HCT116 (cell line): ENCODE results near the gene OSBPL5. TPM values are rescaled to one million over a fixed set of nuclear protein-coding genes. Genes with fewer than 3 reads are reported as not detected.

ENCODE experiments used
- ATAC-seq: fragments of 200-7000 bp; cut with Tn5 transposase; 2 replicates; pipeline ENCODE4 v1.9.1; 2020; ENCODE audit warnings: mild to moderate bottlenecking, moderate library complexity
- BruUV-seq: library from RNA; stranded (reverse); fragments of 400-500 nt; replicated peaks from 2 replicates; lab custom pipeline; 2021; lab: Mats Ljungman, UMichigan
- CTCF ChIA-PET: fragments of 300-600 bp; sonication (Branson Sonifier 250); formaldehyde crosslinking; loops from one replicate; lab custom pipeline; 2021; ENCODE audit warnings: antibody characterized with exemption; lab: Charles Lee
- POLR2A ChIA-PET: fragments of 300-600, 350-600 bp; sonication (Branson Sonifier 250); formaldehyde crosslinking; loops from one replicate; lab custom pipeline; 2021; ENCODE audit warnings: antibody characterized with exemption; lab: Charles Lee
- RAD21 ChIA-PET, 2 experiments: fragments of 300-600 bp; sonication (Branson Sonifier 250); formaldehyde crosslinking; loops; one replicate each; lab custom pipeline; 2023; ENCODE audit warnings: low total read pairs in 2 of 2; ENCODE audit not compliant: uncharacterized antibody in 2 of 2, unreplicated experiment in 2 of 2, low non-redundant PET in 1 of 2; lab: Charles Lee
- DNase-seq: peaks from one replicate; pipeline ENCODE4 v3.0.0-alpha.2; 2010; ENCODE audit warnings: low read depth, low spot score
- H2AFZ ChIP-seq: fragments of 200-600 bp; shearing (Covaris generic), sonication (generic); 2 replicates; pipeline ENCODE4 v1.6.1; 2017; ENCODE audit warnings: low read depth, mixed run types, mixed read lengths, antibody characterized with exemption, low read length; ENCODE audit not compliant: poor library complexity, severe bottlenecking
- H3K27ac ChIP-seq: 2 replicates; pipeline ENCODE4 v1.5.1; 2012; ENCODE audit warnings: low read depth, low read length
- H3K27me3 ChIP-seq: fragments of 200-600 bp; sonication (generic); 2 replicates; pipeline ENCODE4 v1.6.1; 2016; ENCODE audit warnings: mixed run types, low read length, mixed read lengths; ENCODE audit not compliant: insufficient read depth
- H3K36me3 ChIP-seq, 2 experiments: fragments of 200-500 bp in 1 of 2; fragments of 200-600 bp in 1 of 2; sonication (Bioruptor generic) in 1 of 2; sonication (generic) in 1 of 2; 2 replicates each; pipeline versions ENCODE4 v1.5.1 to v1.6.1; 2014 to 2016; ENCODE audit warnings: low read length in 2 of 2, inconsistent platforms in 1 of 2, mixed read lengths in 1 of 2, mixed run types in 1 of 2; ENCODE audit not compliant: insufficient read depth in 2 of 2, control insufficient read depth in 1 of 2
- H3K4me1 ChIP-seq, 2 experiments: fragments of 200-600 bp in 1 of 2; sonication (generic) in 1 of 2; 2 replicates each; pipeline versions ENCODE4 v1.5.1 to v1.6.1; 2012 to 2017; ENCODE audit warnings: low read length in 2 of 2, inconsistent platforms in 1 of 2, mild to moderate bottlenecking in 1 of 2, mixed read lengths in 1 of 2, mixed run types in 1 of 2, moderate library complexity in 1 of 2; ENCODE audit not compliant: insufficient read depth in 2 of 2, control insufficient read depth in 1 of 2
- H3K4me2 ChIP-seq: fragments of 200-600 bp; sonication (generic); 2 replicates; pipeline ENCODE4 v1.6.1; 2017; ENCODE audit warnings: mixed run types, low read length, mixed read lengths
- H3K4me3 ChIP-seq, 2 experiments: fragments of 200-600 bp in 1 of 2; sonication (generic) in 1 of 2; replicated peaks in 1 of 2; 2 replicates each; pipeline ENCODE4 v1.5.1; 2011 to 2016; ENCODE audit warnings: low read length in 2 of 2, control low read depth in 1 of 2, low read depth in 1 of 2, mild to moderate bottlenecking in 1 of 2, mixed read lengths in 1 of 2, mixed run types in 1 of 2
- H3K79me2 ChIP-seq: fragments of 200-600 bp; sonication (generic); 2 replicates; pipeline ENCODE4 v1.6.1; 2017; ENCODE audit warnings: mild to moderate bottlenecking, mixed run types, low read length, moderate library complexity, mixed read lengths; ENCODE audit not compliant: insufficient read depth
- H3K9ac ChIP-seq: fragments of 200-600 bp; sonication (generic); 2 replicates; pipeline ENCODE4 v1.6.1; 2016; ENCODE audit warnings: low read length, mixed read lengths
- H3K9me2 ChIP-seq: fragments of 200-600 bp; sonication (generic), shearing (Covaris generic); 2 replicates; pipeline ENCODE4 v1.6.1; 2017; ENCODE audit warnings: mixed run types, mild to moderate bottlenecking, moderate library complexity; ENCODE audit not compliant: insufficient read depth
- H3K9me3 ChIP-seq, 2 experiments: fragments of 200-500 bp in 1 of 2; fragments of 200-600 bp in 1 of 2; sonication (Bioruptor generic) in 1 of 2; sonication (generic) in 1 of 2; 2 replicates each; pipeline ENCODE4 v1.6.1; 2014 to 2017; ENCODE audit warnings: low read length in 2 of 2, mixed read lengths in 2 of 2, inconsistent platforms in 1 of 2, low read depth in 1 of 2, mild to moderate bottlenecking in 1 of 2, mixed run types in 1 of 2, moderate library complexity in 1 of 2; ENCODE audit not compliant: control insufficient read depth in 1 of 2, insufficient read depth in 1 of 2
- H4K20me1 ChIP-seq: fragments of 200-600 bp; sonication (generic), shearing (Covaris generic); 2 replicates; pipeline ENCODE4 v1.6.1; 2017; ENCODE audit warnings: mixed run types, mild to moderate bottlenecking, moderate library complexity; ENCODE audit not compliant: insufficient read depth
- CBX3 ChIP-seq: IDR thresholded peaks from 2 replicates; pipeline ENCODE4 v1.6.1; 2012; ENCODE audit warnings: low read depth
- CEBPB ChIP-seq: IDR thresholded peaks from 2 replicates; pipeline ENCODE4 v1.6.1; 2012; ENCODE audit warnings: low read depth
- EGR1 ChIP-seq: IDR thresholded peaks from 2 replicates; pipeline ENCODE4 v1.6.1; 2012; ENCODE audit warnings: low read depth
- ELF1 ChIP-seq: IDR thresholded peaks from 2 replicates; pipeline ENCODE4 v1.6.1; 2012; ENCODE audit warnings: low read depth, borderline replicate concordance
- EZH2 ChIP-seq: fragments of 200-600 bp; sonication (generic); IDR thresholded peaks from 2 replicates; pipeline ENCODE4 v1.6.1; 2017; ENCODE audit warnings: antibody characterized with exemption, mixed run types
- EZH2phosphoT487 ChIP-seq: fragments of 200-600 bp; IDR thresholded peaks from 2 replicates; pipeline ENCODE4 v1.6.1; 2018; ENCODE audit warnings: antibody characterized with exemption, borderline replicate concordance
- FOSL1 ChIP-seq: IDR thresholded peaks from 2 replicates; pipeline ENCODE4 v1.6.1; 2012; ENCODE audit warnings: low read depth
- JUND ChIP-seq: IDR thresholded peaks from 2 replicates; pipeline ENCODE4 v1.6.1; 2012
- MAX ChIP-seq: IDR thresholded peaks from 2 replicates; pipeline ENCODE4 v1.6.1; 2012
- POLR2A ChIP-seq: IDR thresholded peaks from 2 replicates; pipeline ENCODE4 v1.7.0; 2011; ENCODE audit warnings: borderline replicate concordance; ENCODE audit not compliant: insufficient read depth, insufficient read length; ENCODE audit errors: extremely low read depth
- POLR2AphosphoS5 ChIP-seq: IDR thresholded peaks from 2 replicates; pipeline ENCODE4 v1.6.1; 2011; ENCODE audit warnings: mild to moderate bottlenecking, low read depth, low read length, moderate library complexity
- RAD21 ChIP-seq: IDR thresholded peaks from 2 replicates; pipeline ENCODE4 v1.6.1; 2012; ENCODE audit warnings: low read depth, mild to moderate bottlenecking
- REST ChIP-seq: IDR thresholded peaks from 2 replicates; pipeline ENCODE4 v1.6.1; 2012; ENCODE audit warnings: low read depth
- SIN3A ChIP-seq: IDR thresholded peaks from 2 replicates; pipeline ENCODE4 v1.6.1; 2012; ENCODE audit warnings: low read depth
- SP1 ChIP-seq: IDR thresholded peaks from 2 replicates; pipeline ENCODE4 v1.6.1; 2012; ENCODE audit warnings: low read depth
- SRF ChIP-seq: IDR thresholded peaks from 2 replicates; pipeline ENCODE4 v1.6.1; 2012; ENCODE audit warnings: low read depth
- TCF7L2 ChIP-seq: IDR thresholded peaks from 2 replicates; pipeline ENCODE4 v1.7.0; 2011; ENCODE audit warnings: borderline replicate concordance, inconsistent platforms; ENCODE audit not compliant: insufficient read depth, insufficient read length; ENCODE audit errors: extremely low read depth
- YY1 ChIP-seq: IDR thresholded peaks from 2 replicates; pipeline ENCODE4 v1.6.1; 2011; ENCODE audit warnings: low read length, low read depth, moderate library complexity, mild to moderate bottlenecking; ENCODE audit not compliant: insufficient replicate concordance; ENCODE audit errors: extremely low read depth
- ZFX ChIP-seq: fragments of 450-650 bp; IDR thresholded peaks from 2 replicates; pipeline ENCODE4 v1.6.1; 2017
- intact Hi-C: fragments of 100-400 bp; cut with micrococcal nuclease; formaldehyde crosslinking; loops from 2 replicates; pipeline ENCODE4 v1.10.0; 2022
- total RNA-seq: library from RNA; stranded (reverse); gene quantifications from one replicate; pipeline ENCODE4 v1.2.1, GENCODE V29; 2021; ENCODE audit not compliant: unreplicated experiment

Gene OSBPL5
- total RNA-seq, 1 experiment from 2014 or later: 44.2 TPM

- Histone ChIP-seq H3K79me2 (peaks cover 30% of the 10 kb centered on the region; the same call in 1 of the 2 replicates), H2AFZ (no peak overlapping the region), H3K9ac (no peak overlapping the region), H3K4me1 (peaks cover 20 to 34% of the 10 kb centered on the region in 2 experiments; a peak in 3 of 4 replicates), H3K9me2 (no peaks in the 10 kb centered on the region), H3K27me3 (no peaks in the 10 kb centered on the region), H4K20me1 (no peaks in the 10 kb centered on the region), H3K4me3 (no peak overlapping the region), H3K4me2 (peak overlapping the region; percentile 95; the same call in 1 of the 2 replicates), H3K36me3 (no peaks in the 10 kb centered on the region), H3K9me3 (no peaks in the 10 kb centered on the region), H3K27ac (no peak overlapping the region)
- POLR2A ChIA-PET: no interaction called here
- intact Hi-C loops: no loop called here
- no TSS peak for BruUV-seq
- TF ChIP-seq ELF1 (no peak), POLR2AphosphoS5 (no peak), CEBPB (no peak), SRF (no peak), SIN3A (no peak), ZFX (no peak), EZH2phosphoT487 (no peak), MAX (no peak), SP1 (no peak), POLR2A (no peak), JUND (no peak), EZH2 (no peak), REST (no peak), EGR1 (no peak), CBX3 (no peak), FOSL1 (no peak), TCF7L2 (no peak), RAD21 (no peak), YY1 (no peak)
- RAD21 ChIA-PET: no interaction called here
- DNase-seq (no peak), ATAC-seq (no peak)
- CTCF ChIA-PET: no interaction called here
Observed at GRCh38 chr11:3166268-3167142, 1.4 kb upstream of the OSBPL5 start.
